DOHH2 (cell line): Measurements from ENCODE around the gene DOCK9.

Experiments used
- H3F3A ChIP-seq: fragments of 200-600 bp; sonication (generic), shearing (Covaris generic); 2 replicates; pipeline ENCODE4 v1.6.0; 2016; ENCODE audit warnings: antibody characterized with exemption, mild to moderate bottlenecking; ENCODE audit not compliant: control insufficient read depth, insufficient read depth
- H3K27ac ChIP-seq: fragments of 200-600 bp; sonication (generic); 2 replicates; pipeline ENCODE4 v1.5.1; 2014; ENCODE audit warnings: low read depth, mild to moderate bottlenecking, low read length, moderate library complexity
- H3K27me3 ChIP-seq: fragments of 200-600 bp; sonication (generic); 2 replicates; pipeline ENCODE4 v1.6.1; 2014; ENCODE audit warnings: mild to moderate bottlenecking, low read length, mixed read lengths; ENCODE audit not compliant: control insufficient read depth
- H3K36me3 ChIP-seq: fragments of 200-600 bp; sonication (generic); 2 replicates; pipeline ENCODE4 v1.6.1; 2014; ENCODE audit warnings: mild to moderate bottlenecking, low read length, moderate library complexity, mixed read lengths; ENCODE audit not compliant: control insufficient read depth
- H3K4me1 ChIP-seq: fragments of 200-600 bp; sonication (generic); 2 replicates; pipeline ENCODE4 v1.6.1; 2014; ENCODE audit warnings: mild to moderate bottlenecking, low read length, mixed read lengths; ENCODE audit not compliant: control insufficient read depth
- H3K4me2 ChIP-seq: fragments of 200-600 bp; sonication (generic); 2 replicates; pipeline ENCODE4 v1.6.0; 2014; ENCODE audit warnings: mild to moderate bottlenecking, low read length, moderate library complexity
- H3K4me3 ChIP-seq: fragments of 200-600 bp; sonication (generic); 2 replicates; pipeline ENCODE4 v1.5.1; 2014; ENCODE audit warnings: mild to moderate bottlenecking, low read length, mixed read lengths
- H3K79me2 ChIP-seq: fragments of 200-600 bp; sonication (generic); 2 replicates; pipeline ENCODE4 v1.6.1; 2014; ENCODE audit warnings: mild to moderate bottlenecking, low read length, mixed read lengths; ENCODE audit not compliant: control insufficient read depth
- H3K9me2 ChIP-seq: fragments of 200-600 bp; sonication (generic); replicated peaks from 2 replicates; pipeline ENCODE4 v1.6.1; 2014; ENCODE audit warnings: mild to moderate bottlenecking, low read length, mixed read lengths; ENCODE audit not compliant: control insufficient read depth
- H3K9me3 ChIP-seq: fragments of 200-600 bp; sonication (generic); 2 replicates; pipeline ENCODE4 v1.6.1; 2014; ENCODE audit warnings: antibody characterized with exemption, low read length, mixed read lengths; ENCODE audit not compliant: control insufficient read depth, insufficient read depth
- H4K20me1 ChIP-seq: fragments of 200-600 bp; sonication (generic); 2 replicates; pipeline ENCODE4 v1.6.0; 2014; ENCODE audit warnings: low read depth, mild to moderate bottlenecking, antibody characterized with exemption, low read length, moderate library complexity; ENCODE audit not compliant: control insufficient read depth, insufficient read depth
- EZH2phosphoT487 ChIP-seq: fragments of 200-600 bp; sonication (generic); IDR thresholded peaks from 2 replicates; pipeline ENCODE4 v1.6.1; 2017; ENCODE audit warnings: borderline replicate concordance, mild to moderate bottlenecking, antibody characterized with exemption, low read length, moderate library complexity, mixed read lengths
- TF ChIP-seq, protein P1 (sequence below): fragments of 200-600 bp; sonication (generic); IDR thresholded peaks from one replicate; pipeline ENCODE4 v1.5.1; 2014; ENCODE audit warnings: antibody characterized with exemption, mild to moderate bottlenecking, low read depth, low read length; ENCODE audit not compliant: poor library complexity, severe bottlenecking

Gene DOCK9

DNA sequence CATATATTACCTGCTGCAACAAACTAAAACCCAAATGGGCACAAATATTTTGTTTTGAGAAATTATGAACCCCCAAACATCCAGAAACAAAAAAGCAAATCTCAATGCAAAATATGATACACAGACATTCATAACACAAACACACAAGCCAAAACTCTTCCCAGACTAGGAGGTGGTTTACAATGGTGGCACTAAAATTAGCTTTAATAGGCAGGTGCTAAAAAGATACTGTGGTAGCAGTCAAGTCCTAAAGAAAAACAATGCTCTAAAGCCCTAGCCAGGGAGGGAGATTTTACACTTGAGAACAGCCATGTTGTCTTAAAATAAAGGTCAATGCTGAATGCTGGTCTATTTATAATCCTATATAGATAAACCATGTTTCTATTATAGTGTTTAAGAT is 65.0 kb downstream of the DOCK9 start:
- Histone ChIP-seq H3F3A (no peaks in the 10 kb centered on the region), H3K4me2 (no peak overlapping the region), H4K20me1 (no peaks in the 10 kb centered on the region), H3K36me3 (no peaks in the 10 kb centered on the region), H3K4me1 (peaks cover 6% of the 10 kb centered on the region), H3K79me2 (no peaks in the 10 kb centered on the region), H3K27me3 (no peaks in the 10 kb centered on the region; the same call in 1 of the 2 replicates), H3K27ac (no peak overlapping the region), H3K9me3 (no peaks in the 10 kb centered on the region), H3K9me2 (no peaks in the 10 kb centered on the region), H3K4me3 (no peak overlapping the region)
- TF ChIP-seq, protein P1, sequence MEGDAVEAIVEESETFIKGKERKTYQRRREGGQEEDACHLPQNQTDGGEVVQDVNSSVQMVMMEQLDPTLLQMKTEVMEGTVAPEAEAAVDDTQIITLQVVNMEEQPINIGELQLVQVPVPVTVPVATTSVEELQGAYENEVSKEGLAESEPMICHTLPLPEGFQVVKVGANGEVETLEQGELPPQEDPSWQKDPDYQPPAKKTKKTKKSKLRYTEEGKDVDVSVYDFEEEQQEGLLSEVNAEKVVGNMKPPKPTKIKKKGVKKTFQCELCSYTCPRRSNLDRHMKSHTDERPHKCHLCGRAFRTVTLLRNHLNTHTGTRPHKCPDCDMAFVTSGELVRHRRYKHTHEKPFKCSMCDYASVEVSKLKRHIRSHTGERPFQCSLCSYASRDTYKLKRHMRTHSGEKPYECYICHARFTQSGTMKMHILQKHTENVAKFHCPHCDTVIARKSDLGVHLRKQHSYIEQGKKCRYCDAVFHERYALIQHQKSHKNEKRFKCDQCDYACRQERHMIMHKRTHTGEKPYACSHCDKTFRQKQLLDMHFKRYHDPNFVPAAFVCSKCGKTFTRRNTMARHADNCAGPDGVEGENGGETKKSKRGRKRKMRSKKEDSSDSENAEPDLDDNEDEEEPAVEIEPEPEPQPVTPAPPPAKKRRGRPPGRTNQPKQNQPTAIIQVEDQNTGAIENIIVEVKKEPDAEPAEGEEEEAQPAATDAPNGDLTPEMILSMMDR: no peak
- TF ChIP-seq EZH2phosphoT487: no peak

DNA sequence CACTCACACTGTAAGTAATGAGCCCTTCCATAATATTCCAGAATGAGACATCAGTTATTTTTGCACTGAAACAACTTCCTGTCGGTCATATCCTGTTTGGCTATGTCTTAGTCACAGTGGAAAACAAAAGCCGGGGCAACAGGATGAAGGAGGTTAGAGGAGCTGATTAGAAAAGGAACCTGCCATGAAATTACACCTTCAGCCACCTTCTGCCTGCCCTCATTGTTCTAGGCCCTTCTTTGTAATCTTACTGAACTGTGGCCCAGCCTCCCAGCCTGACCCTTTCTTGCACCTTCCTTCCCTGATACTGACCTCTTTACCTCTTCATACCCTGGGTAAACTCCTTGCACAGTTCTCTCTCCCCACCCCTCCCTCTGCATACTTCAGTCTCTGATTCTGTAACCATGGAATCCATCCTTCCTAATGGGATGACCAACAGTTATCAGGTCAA is 67.3 kb downstream of the DOCK9 start:
- H3K9me2 ChIP-seq: no peaks in the 10 kb centered on the region
- TF ChIP-seq, protein P1: no peak
- no peak for TF ChIP-seq EZH2phosphoT487
- H3F3A ChIP-seq: no peaks in the 10 kb centered on the region
- H3K4me1 ChIP-seq: peaks cover 6% of the 10 kb centered on the region
- H3K9me3 ChIP-seq: no peaks in the 10 kb centered on the region
- H3K4me2 ChIP-seq: no peak overlapping the region
- no peaks in the 10 kb centered on the region; the same call in 1 of the 2 replicates for H3K27me3 ChIP-seq
- H3K79me2 ChIP-seq: no peaks in the 10 kb centered on the region
- H3K4me3 ChIP-seq: no peak overlapping the region
- no peaks in the 10 kb centered on the region for H4K20me1 ChIP-seq
- no peaks in the 10 kb centered on the region for H3K36me3 ChIP-seq
- no peak overlapping the region for H3K27ac ChIP-seq

DNA sequence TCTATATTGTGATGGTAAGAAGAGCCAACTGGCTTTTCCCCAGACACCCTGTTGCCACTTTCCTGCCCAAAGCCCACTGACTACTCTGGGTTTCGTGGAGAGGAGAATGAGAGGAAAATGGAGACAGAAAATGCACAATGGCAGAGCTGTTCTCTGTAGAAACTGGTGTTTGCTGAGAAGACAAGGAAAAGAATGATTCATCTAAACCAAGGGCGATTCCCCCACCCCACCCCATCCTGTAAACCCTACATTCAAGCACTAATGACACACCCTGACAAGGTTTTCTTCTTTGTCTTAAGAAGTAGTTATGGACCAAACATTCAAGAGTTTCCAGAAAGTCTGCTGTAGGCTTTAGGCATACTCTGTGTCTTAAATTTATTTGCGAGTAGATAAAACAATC is 68.8 kb downstream of the DOCK9 start:
- peaks cover 6% of the 10 kb centered on the region for H3K4me1 ChIP-seq
- no peaks in the 10 kb centered on the region for H3K9me3 ChIP-seq
- no peaks in the 10 kb centered on the region for H3K79me2 ChIP-seq
- no peaks in the 10 kb centered on the region for H4K20me1 ChIP-seq
- H3K9me2 ChIP-seq: no peaks in the 10 kb centered on the region
- no peaks in the 10 kb centered on the region for H3F3A ChIP-seq
- no peak overlapping the region for H3K4me2 ChIP-seq
- no peak overlapping the region for H3K4me3 ChIP-seq
- no peak overlapping the region for H3K27ac ChIP-seq
- TF ChIP-seq, protein P1: no peak
- TF ChIP-seq EZH2phosphoT487: no peak
- no peaks in the 10 kb centered on the region; the same call in 1 of the 2 replicates for H3K27me3 ChIP-seq
- H3K36me3 ChIP-seq: no peaks in the 10 kb centered on the region
